Upper lobe of left lung (tissue), 6 donors: ENCODE results near the gene ROBO1. TPM values are rescaled to one million over a fixed set of nuclear protein-coding genes. Genes with fewer than 3 reads are reported as not detected.

Experiments
- ATAC-seq, 2 donors: fragments of 200-7000 bp; cut with Tn5 transposase; one replicate each; pipeline ENCODE4 v1.9.1; 2022; ENCODE audit warnings: mild to moderate bottlenecking in 2 of 2, moderate library complexity in 2 of 2; ENCODE audit not compliant: low FRiP score in 2 of 2
- DNase-seq, 2 donors: peaks; one replicate each; pipeline ENCODE4 v3.0.0-alpha.2; 2019 to 2020
- H3K27ac ChIP-seq, 4 donors: fragments of 200-600 bp; sonication (generic); one replicate each; pipeline ENCODE4 v1.5.1; 2016 to 2019
- H3K27me3 ChIP-seq, 4 donors: fragments of 200-600 bp; sonication (generic); one replicate each; pipeline ENCODE4 v1.5.1; 2017 to 2019
- H3K36me3 ChIP-seq, 4 donors: fragments of 200-600 bp; sonication (generic); one replicate each; pipeline ENCODE4 v1.5.1; 2016 to 2019
- H3K4me1 ChIP-seq, 4 donors: fragments of 200-600 bp; sonication (generic); one replicate each; pipeline ENCODE4 v1.5.1; 2018 to 2019
- H3K4me3 ChIP-seq, 4 donors: fragments of 200-600 bp; sonication (generic); one replicate each; pipeline ENCODE4 v1.5.1; 2017 to 2019; ENCODE audit warnings: mild to moderate bottlenecking in 2 of 4, moderate library complexity in 1 of 4
- H3K9me3 ChIP-seq, 4 donors: fragments of 200-600 bp; sonication (generic); one replicate each; pipeline ENCODE4 v1.5.1; 2018 to 2019
- CTCF ChIP-seq, 6 experiments: fragments of 450-650 bp in 4 of 6; fragments of 200-600 bp in 2 of 6; sonication (generic) in 2 of 6; IDR thresholded peaks; one replicate each; pipeline ENCODE4 v1.5.1; 2016 to 2019; ENCODE audit warnings: antibody characterized with exemption in 6 of 6
- EP300 ChIP-seq, 4 donors: sonication (generic); formaldehyde crosslinking; IDR thresholded peaks; one replicate each; pipeline ENCODE4 v1.5.1; 2017; ENCODE audit warnings: antibody characterized with exemption in 4 of 4, control low read depth in 2 of 4
- POLR2A ChIP-seq, 4 donors: fragments of 450-650 bp; IDR thresholded peaks; one replicate each; pipeline ENCODE4 v1.5.1; 2016 to 2017; ENCODE audit warnings: antibody characterized with exemption in 4 of 4, mild to moderate bottlenecking in 2 of 4
- POLR2AphosphoS5 ChIP-seq, 2 donors: sonication (generic); formaldehyde crosslinking; IDR thresholded peaks; one replicate each; pipeline ENCODE4 v1.5.1; 2017; ENCODE audit warnings: antibody characterized with exemption in 2 of 2
- WGBS, 2 donors: methylation state at CpG; one replicate each; pipeline ENCODE4 v1.1.5; 2017 to 2018; 5-methylcytosine and 5-hydroxymethylcytosine counted together
- total RNA-seq, 6 donors: library from RNA; depleted of rRNA in 4 of 6; stranded (reverse); fragments of >200 nt in 4 of 6; gene quantifications; one replicate each; pipeline versions ENCODE4 v1.1.0 to v1.2.1, GENCODE V29; 2016 to 2021
- donor health status: DM: no; HTN: no; CAD: no; lungs with moderate emphysema.
- donor health status: DM: no; HTN: yes; CAD: no; lungs with severe emphysema.

Gene ROBO1
- total RNA-seq, 6 donors from 2014 or later: 10.5 to 29.0 (median 18.0) TPM

DNA sequence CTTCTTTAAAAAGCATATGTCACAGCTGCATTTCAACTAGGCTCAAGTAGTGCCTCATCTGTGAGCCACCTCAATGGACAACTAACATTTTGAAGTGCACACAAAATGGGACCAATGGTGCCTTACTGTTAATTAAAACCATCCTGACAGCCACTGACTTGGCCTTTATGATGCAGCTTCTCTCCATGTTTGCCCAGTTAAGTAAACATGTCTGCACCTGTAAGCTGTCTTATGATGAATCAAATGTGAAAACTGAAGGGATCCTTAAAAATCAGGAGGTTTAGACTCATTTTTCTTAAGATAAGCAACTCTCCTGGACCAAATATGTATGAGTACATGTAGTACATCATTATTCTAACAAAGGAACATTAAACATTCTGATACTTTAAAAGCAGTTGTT lies 861.6 kb downstream of the ROBO1 start:
- Histone ChIP-seq H3K27ac (no peak overlapping the region), H3K9me3 (no peaks in the 10 kb centered on the region), H3K4me3 (no peak overlapping the region), H3K36me3 (no peaks in the 10 kb centered on the region), H3K4me1 (no peaks in the 10 kb centered on the region), H3K27me3 (no peaks in the 10 kb centered on the region)
- ATAC-seq (no peak), DNase-seq (no peak)
- TF ChIP-seq POLR2A (IDR thresholded peaks at IDR 0.05): no peak
- TF ChIP-seq POLR2AphosphoS5 (IDR thresholded peaks at IDR 0.05): no peak
- no peak for TF ChIP-seq EP300 (IDR thresholded peaks at IDR 0.05)
- TF ChIP-seq CTCF (IDR thresholded peaks at IDR 0.05): no peak

GRCh38 chr3:78905700-78906099 lies 862.1 kb downstream of the ROBO1 start:
- H3K36me3 ChIP-seq: no peaks in the 10 kb centered on the region
- ATAC-seq (no peak), DNase-seq (no peak)
- 88 to 89% methylated on average over 3 of the region's 3 CpGs for WGBS, 2 donors
- H3K4me3 ChIP-seq: no peak overlapping the region
- H3K4me1 ChIP-seq: no peaks in the 10 kb centered on the region
- TF ChIP-seq CTCF (IDR thresholded peaks at IDR 0.05) (no peak), POLR2AphosphoS5 (IDR thresholded peaks at IDR 0.05) (no peak), POLR2A (IDR thresholded peaks at IDR 0.05) (no peak), EP300 (IDR thresholded peaks at IDR 0.05) (no peak)
- H3K27me3 ChIP-seq: no peaks in the 10 kb centered on the region
- no peaks in the 10 kb centered on the region for H3K9me3 ChIP-seq
- no peak overlapping the region for H3K27ac ChIP-seq

DNA sequence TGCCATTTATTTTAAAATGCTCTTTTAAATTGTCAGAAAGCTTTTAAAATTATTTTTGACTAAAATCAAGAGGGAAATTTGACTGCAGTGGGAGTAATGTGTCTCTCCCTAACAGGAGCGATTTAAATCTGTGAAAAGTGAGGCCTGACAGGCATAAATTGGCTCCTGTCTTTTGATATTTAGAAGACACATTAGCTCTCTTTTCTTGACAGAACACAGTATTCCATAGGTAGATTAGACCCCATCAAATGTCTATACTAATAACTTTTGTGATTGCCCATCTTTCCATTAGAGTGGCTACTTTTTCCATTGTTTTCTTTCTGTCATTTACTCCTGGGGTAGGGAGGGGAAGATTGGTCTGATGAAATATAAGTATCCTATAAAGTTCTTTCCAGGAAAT lies 866.3 kb downstream of the ROBO1 start:
- no peak for ATAC-seq
- Histone ChIP-seq H3K27me3 (no peaks in the 10 kb centered on the region), H3K9me3 (no peaks in the 10 kb centered on the region), H3K4me3 (no peak overlapping the region), H3K4me1 (no peaks in the 10 kb centered on the region), H3K36me3 (no peaks in the 10 kb centered on the region), H3K27ac (no peak overlapping the region)
- WGBS, 2 donors: 86 to 88% methylated on average over 1 of the region's 1 CpG
- no peak for DNase-seq
- TF ChIP-seq POLR2AphosphoS5 (IDR thresholded peaks at IDR 0.05): no peak
- no peak for TF ChIP-seq EP300 (IDR thresholded peaks at IDR 0.05)
- TF ChIP-seq POLR2A (IDR thresholded peaks at IDR 0.05): no peak
- no peak for TF ChIP-seq CTCF (IDR thresholded peaks at IDR 0.05)

DNA sequence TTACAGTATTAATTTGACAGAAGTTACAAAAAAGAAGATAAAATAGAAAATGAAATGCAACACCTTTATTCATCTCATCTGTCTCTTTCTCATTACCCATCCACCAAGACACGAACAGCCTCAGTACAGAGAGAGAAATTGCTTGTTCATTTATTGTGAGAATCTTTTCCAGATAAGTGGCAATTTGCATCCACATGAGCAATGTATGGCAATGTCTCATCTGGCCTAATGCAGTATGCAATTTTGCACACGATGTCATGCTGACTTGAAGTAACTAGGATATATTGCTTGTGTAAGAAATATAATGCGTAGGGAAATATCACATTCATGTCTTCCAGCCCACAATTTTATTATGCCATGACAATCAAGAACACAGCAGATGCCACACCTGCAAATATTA lies 866.9 kb downstream of the ROBO1 start:
- Histone ChIP-seq H3K27me3 (no peaks in the 10 kb centered on the region), H3K4me3 (no peak overlapping the region), H3K36me3 (no peaks in the 10 kb centered on the region), H3K4me1 (no peaks in the 10 kb centered on the region), H3K9me3 (no peaks in the 10 kb centered on the region), H3K27ac (no peak overlapping the region)
- DNase-seq (no peak), ATAC-seq (no peak)
- 87 to 88% methylated on average over 3 of the region's 3 CpGs for WGBS, 2 donors
- TF ChIP-seq POLR2A (IDR thresholded peaks at IDR 0.05) (no peak), EP300 (IDR thresholded peaks at IDR 0.05) (no peak), POLR2AphosphoS5 (IDR thresholded peaks at IDR 0.05) (no peak), CTCF (IDR thresholded peaks at IDR 0.05) (no peak)

DNA sequence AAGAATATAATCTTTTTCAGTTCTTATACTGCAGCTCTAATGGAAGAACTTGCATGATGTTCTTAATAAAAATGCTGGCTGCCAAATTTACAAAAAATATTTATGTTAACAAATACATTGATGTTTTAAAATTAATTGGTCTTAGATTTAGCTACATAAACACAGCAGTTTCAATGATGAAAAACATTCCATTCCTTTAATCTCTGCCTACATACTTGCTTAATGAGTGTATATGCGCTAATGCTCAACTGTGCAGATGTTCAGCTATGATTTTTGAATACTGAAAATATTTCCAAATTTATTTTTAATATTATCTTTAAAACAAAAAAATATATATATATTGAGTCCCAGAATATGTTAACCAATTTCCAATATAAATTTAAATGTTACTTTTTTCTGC lies 867.4 kb downstream of the ROBO1 start:
- no peaks in the 10 kb centered on the region for H3K27me3 ChIP-seq
- no peak overlapping the region for H3K27ac ChIP-seq
- H3K4me1 ChIP-seq: no peaks in the 10 kb centered on the region
- H3K36me3 ChIP-seq: no peaks in the 10 kb centered on the region
- TF ChIP-seq EP300 (IDR thresholded peaks at IDR 0.05): no peak
- no peak for TF ChIP-seq POLR2A (IDR thresholded peaks at IDR 0.05)
- TF ChIP-seq CTCF (IDR thresholded peaks at IDR 0.05): no peak
- no peak for TF ChIP-seq POLR2AphosphoS5 (IDR thresholded peaks at IDR 0.05)
- DNase-seq (no peak), ATAC-seq (no peak)
- H3K9me3 ChIP-seq: no peaks in the 10 kb centered on the region
- H3K4me3 ChIP-seq: no peak overlapping the region
- 95 to 97% methylated on average over 1 of the region's 1 CpG for WGBS, 2 donors
